Measurements from ENCODE around the gene RASAL2. TPM values are rescaled to one million over a fixed set of nuclear protein-coding genes. Genes with fewer than 3 reads are reported as not detected.
A peak's percentile ranks its signal among the peaks of the same experiment; 100 is the strongest.
"Not testable (repeated sequence)": the region's sequence is repeated elsewhere in the genome, so short reads cannot be mapped to it uniquely, and the experiment has no call there.

Gene RASAL2
- total RNA-seq, 2 donors from 2014 or later: 16.9 to 27.8 TPM

- intact Hi-C loops (cut with DNase I): no loop called here
- no peak for DNase-seq
- no peak for ATAC-seq
Measured at GRCh38 chr1:178066296-178066907, 27.5 kb upstream of the RASAL2 start.

GRCh38 chr1:178066908-178067614, 26.8 kb upstream of the RASAL2 start:
- DNase-seq: no peak
- ATAC-seq: peak in 1 of 2 donors; percentile 69
- intact Hi-C loops (cut with DNase I): no loop called here

GRCh38 chr1:178071811-178072210, 22.1 kb upstream of the RASAL2 start:
- ATAC-seq (no peak), DNase-seq (no peak)
- intact Hi-C loops (cut with DNase I): no loop called here

GRCh38 chr1:178072326-178072725, 21.6 kb upstream of the RASAL2 start:
- no peak for DNase-seq
- intact Hi-C loops (cut with DNase I): no loop called here
- ATAC-seq: no peak

- ATAC-seq (peak in 1 of 2 donors; percentile 35), DNase-seq (no peak)
- intact Hi-C loops (cut with DNase I): no loop called here
Measured at GRCh38 chr1:178075333-178075732, 18.6 kb upstream of the RASAL2 start.

GRCh38 chr1:178076607-178077006, 17.3 kb upstream of the RASAL2 start:
- intact Hi-C loops (cut with DNase I): no loop called here
- ATAC-seq (no peak), DNase-seq (no peak)

GRCh38 chr1:178077917-178078316, 16.0 kb upstream of the RASAL2 start:
- intact Hi-C loops (cut with DNase I): no loop called here
- DNase-seq (no peak), ATAC-seq (no peak)

- intact Hi-C loops (cut with DNase I): no loop called here
- peak; percentile 55 to 65 for ATAC-seq
- no peak for DNase-seq
Measured at GRCh38 chr1:178086294-178086693, 7.6 kb upstream of the RASAL2 start.

GRCh38 chr1:178086766-178087165, 7.1 kb upstream of the RASAL2 start:
- intact Hi-C loops (cut with DNase I): no loop called here

GRCh38 chr1:178088651-178089050, 5.3 kb upstream of the RASAL2 start:
- no peak for ATAC-seq
- no peak for DNase-seq
- intact Hi-C loops (cut with DNase I): no loop called here

More at GRCh38 chr1:178086766-178087165, 7.1 kb upstream of the RASAL2 start:
- ATAC-seq: peak; percentile 77 to 91
- DNase-seq: no peak

- DNase-seq, ATAC-seq: not testable (repeated sequence)
- intact Hi-C loops (cut with DNase I): loop anchor here in 1 of 2 donors (5.0 to 10.0 kb wide), 2 partner anchors 34 to 173 kb away; no protein-coding TSS in a partner anchor
Measured at GRCh38 chr1:178091454-178091853, 2.5 kb upstream of the RASAL2 start.

GRCh38 chr1:178091986-178092745, 1.7 kb upstream of the RASAL2 start:
- intact Hi-C loops (cut with DNase I): loop anchor here in 1 of 2 donors (5.0 to 10.0 kb wide), 2 partner anchors 35 to 173 kb away; no protein-coding TSS in a partner anchor
- ATAC-seq (no peak), DNase-seq (no peak)

- intact Hi-C loops (cut with DNase I): loop anchor here in 1 of 2 donors (5.0 to 10.0 kb wide), 2 partner anchors 36 to 172 kb away; no protein-coding TSS in a partner anchor
- ATAC-seq: peak; percentile 11 to 19
- DNase-seq: peak; percentile 31
Measured at GRCh38 chr1:178092878-178093493, 918 bp upstream of the RASAL2 start.

- DNase-seq: peak; percentile 95
- intact Hi-C loops (cut with DNase I): loop anchor here in 1 of 2 donors (5.0 to 10.0 kb wide), 2 partner anchors 36 to 171 kb away; no protein-coding TSS in a partner anchor
- ATAC-seq: peak; percentile 89 to 90
Measured at GRCh38 chr1:178093494-178093950, 382 bp upstream of the RASAL2 start.

GRCh38 chr1:178094739-178095645, 1.1 kb downstream of the RASAL2 start:
- no peak for ATAC-seq
- no peak for DNase-seq
- intact Hi-C loops (cut with DNase I): loop anchor here (2.0 to 10.0 kb wide), 5 partner anchors 38 to 170 kb away; no protein-coding TSS in a partner anchor

- DNase-seq: no peak
- intact Hi-C loops (cut with DNase I): loop anchor here (5.0 to 10.0 kb wide), 3 partner anchors 59 to 168 kb away; no protein-coding TSS in a partner anchor
- ATAC-seq: no peak
Measured at GRCh38 chr1:178096421-178096820, 2.5 kb downstream of the RASAL2 start.

GRCh38 chr1:178098262-178098661, 4.4 kb downstream of the RASAL2 start:
- no peak for DNase-seq
- intact Hi-C loops (cut with DNase I): loop anchor here (5.0 to 10.0 kb wide), 3 partner anchors 61 to 167 kb away; no protein-coding TSS in a partner anchor
- no peak for ATAC-seq

- intact Hi-C loops (cut with DNase I): loop anchor here in 1 of 2 donors (10.0 kb wide), 1 partner anchor 74 kb away; no protein-coding TSS in a partner anchor
Measured at GRCh38 chr1:178101266-178101630, 7.3 kb downstream of the RASAL2 start.

More at GRCh38 chr1:178101266-178101630, 7.3 kb downstream of the RASAL2 start:
- DNase-seq (no peak), ATAC-seq (no peak)

All from left cardiac atrium (tissue), 4 donors.